ENCODE data around the gene HPCAL1.

HPCAL1 gene

GRCh38 chr2:10475221-10475722 lies 172.6 kb downstream of the HPCAL1 start:
- DNase-seq = no peak

- no peak for DNase-seq
Observed at GRCh38 chr2:10475811-10476660, 173.3 kb downstream of the HPCAL1 start.

DNA sequence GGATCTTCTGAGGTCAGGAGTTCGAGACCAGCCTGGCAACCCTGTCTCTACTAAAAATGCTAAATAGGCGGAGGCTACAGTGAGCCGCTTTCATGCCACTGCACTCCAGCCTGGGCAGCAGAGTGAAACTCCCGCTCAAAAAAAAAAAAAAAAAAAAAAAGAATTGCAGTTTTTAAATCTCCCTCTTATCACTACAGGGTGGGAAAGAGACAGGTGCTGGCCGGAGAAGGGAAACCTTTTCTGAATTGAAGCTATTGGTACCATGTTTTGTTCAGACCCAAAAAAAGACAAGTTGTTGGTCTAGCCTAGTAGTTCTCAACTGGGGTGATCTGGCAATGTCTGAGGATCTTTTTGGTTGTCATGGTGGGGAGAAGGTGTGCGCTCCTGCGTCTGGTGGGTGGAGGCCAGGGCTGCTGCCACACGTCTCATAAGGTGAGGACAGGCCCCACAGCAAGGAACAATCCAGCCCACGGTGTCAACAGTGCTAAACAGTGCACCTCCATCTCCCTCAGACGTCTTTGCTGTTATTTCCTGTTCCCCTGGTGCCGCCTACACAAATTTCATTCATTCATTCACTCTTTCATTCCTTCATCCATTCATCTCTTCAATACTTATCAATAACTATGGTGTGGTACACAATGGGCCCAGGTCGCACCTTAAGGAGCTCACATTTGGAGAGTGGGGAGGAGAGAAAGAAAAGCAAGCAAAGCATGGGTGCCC lies 174.2 kb downstream of the HPCAL1 start:
- no peak for DNase-seq

Data from SIG-M5 (cell line).